ENCODE results near the gene CCDC88A.

CCDC88A gene

DNA sequence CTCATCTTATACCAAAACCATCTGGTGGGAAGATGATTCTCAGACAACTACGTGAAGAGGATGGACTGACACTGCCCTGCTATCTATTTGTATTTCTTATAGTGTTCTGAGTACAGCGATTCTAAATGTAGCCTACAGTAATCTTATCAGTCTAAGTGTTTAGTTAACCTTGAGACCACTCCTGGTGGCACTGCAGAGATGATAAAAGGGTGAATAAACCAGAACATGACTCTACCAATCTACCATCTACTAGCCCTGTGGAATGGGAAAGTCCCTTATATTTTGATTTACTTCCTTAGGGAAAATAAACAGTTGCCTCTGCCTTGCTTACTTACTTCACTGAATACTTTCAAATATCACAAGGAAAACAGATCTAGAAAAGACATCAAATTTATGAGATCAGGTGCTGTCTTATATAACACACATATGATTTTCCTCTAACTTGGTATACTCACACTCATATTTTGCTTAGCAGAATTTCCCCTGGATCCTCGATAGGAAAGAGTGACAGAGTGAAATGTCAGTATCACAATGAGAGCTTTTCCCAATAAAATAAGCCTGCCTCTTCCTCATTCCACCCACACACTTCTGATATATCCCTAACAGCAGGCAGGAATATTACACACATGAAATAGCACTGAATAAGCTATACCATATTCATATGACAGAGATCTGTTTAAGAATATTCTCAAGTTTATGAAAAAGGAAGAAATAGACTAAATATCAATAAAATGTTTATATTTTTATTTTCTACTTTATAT, 92.0 kb downstream of the CCDC88A start:
- DNase-seq (ENCODE audit: low spot score), result no peak
- TF ChIP-seq, protein P1, sequence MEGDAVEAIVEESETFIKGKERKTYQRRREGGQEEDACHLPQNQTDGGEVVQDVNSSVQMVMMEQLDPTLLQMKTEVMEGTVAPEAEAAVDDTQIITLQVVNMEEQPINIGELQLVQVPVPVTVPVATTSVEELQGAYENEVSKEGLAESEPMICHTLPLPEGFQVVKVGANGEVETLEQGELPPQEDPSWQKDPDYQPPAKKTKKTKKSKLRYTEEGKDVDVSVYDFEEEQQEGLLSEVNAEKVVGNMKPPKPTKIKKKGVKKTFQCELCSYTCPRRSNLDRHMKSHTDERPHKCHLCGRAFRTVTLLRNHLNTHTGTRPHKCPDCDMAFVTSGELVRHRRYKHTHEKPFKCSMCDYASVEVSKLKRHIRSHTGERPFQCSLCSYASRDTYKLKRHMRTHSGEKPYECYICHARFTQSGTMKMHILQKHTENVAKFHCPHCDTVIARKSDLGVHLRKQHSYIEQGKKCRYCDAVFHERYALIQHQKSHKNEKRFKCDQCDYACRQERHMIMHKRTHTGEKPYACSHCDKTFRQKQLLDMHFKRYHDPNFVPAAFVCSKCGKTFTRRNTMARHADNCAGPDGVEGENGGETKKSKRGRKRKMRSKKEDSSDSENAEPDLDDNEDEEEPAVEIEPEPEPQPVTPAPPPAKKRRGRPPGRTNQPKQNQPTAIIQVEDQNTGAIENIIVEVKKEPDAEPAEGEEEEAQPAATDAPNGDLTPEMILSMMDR (IDR thresholded peaks at IDR 0.05; ENCODE audit: extremely low read depth, missing control alignments), result no peak

DNA sequence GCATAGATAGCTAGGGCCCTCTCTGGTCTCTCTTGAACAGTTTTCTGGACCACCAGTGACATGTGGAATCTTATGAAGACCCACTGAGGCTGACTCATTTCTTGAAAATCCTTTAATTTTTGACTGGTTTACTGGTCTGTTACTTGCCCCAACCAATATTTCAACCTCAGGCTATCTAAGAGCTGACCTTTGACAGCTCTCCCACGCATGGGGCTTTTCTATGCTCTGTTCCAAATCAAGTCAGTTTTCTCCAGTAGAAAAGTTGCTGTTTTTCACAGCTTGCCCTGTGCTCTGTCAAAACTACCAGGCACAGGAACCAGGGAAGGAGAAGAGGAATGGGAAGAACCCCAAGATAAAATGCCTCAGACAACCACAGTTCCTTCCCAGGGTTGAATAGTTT, 104.7 kb downstream of the CCDC88A start:
- no peak for DNase-seq (ENCODE audit: low spot score)
- TF ChIP-seq, protein P1 (IDR thresholded peaks at IDR 0.05; ENCODE audit: extremely low read depth, missing control alignments), result no peak

- DNase-seq (ENCODE audit: low spot score), result peak; percentile 39
- TF ChIP-seq, protein P1 (IDR thresholded peaks at IDR 0.05; ENCODE audit: extremely low read depth, missing control alignments), result no peak
These were observed 108.2 kb downstream of the CCDC88A start for GRCh38 chr2:55311444-55311870.

- no peak for DNase-seq (ENCODE audit: low spot score)
These were observed 110.2 kb downstream of the CCDC88A start for GRCh38 chr2:55309446-55309845.

DNA sequence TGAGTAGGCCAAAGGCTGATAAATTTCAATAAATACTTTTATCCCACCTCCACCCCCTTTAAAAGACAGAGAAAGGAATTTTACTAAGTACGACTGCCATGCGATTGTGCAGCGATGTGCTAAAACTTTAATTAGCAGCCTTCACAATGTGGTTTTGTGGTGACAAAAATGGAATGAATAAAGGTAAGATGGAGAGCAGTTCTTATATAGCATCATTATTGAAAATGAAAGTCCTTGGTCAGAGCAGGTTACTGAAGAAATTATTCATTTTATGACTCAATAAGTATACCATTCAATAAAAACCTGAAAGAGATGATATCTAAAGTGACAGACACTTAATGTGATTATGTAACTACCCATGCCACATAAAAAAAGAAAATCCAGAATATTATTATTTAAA, 117.4 kb downstream of the CCDC88A start:
- peak; percentile 40 for DNase-seq (ENCODE audit: low spot score)

More at GRCh38 chr2:55309446-55309845, 110.2 kb downstream of the CCDC88A start:
- TF ChIP-seq, protein P1 (IDR thresholded peaks at IDR 0.05; ENCODE audit: extremely low read depth, missing control alignments), result no peak

GRCh38 chr2:55301277-55301676, 118.4 kb downstream of the CCDC88A start:
- no peak for DNase-seq (ENCODE audit: low spot score)

More for the DNA sequence above, 117.4 kb downstream of the CCDC88A start:
- TF ChIP-seq, protein P1 (IDR thresholded peaks at IDR 0.05; ENCODE audit: extremely low read depth, missing control alignments), result no peak

DNA sequence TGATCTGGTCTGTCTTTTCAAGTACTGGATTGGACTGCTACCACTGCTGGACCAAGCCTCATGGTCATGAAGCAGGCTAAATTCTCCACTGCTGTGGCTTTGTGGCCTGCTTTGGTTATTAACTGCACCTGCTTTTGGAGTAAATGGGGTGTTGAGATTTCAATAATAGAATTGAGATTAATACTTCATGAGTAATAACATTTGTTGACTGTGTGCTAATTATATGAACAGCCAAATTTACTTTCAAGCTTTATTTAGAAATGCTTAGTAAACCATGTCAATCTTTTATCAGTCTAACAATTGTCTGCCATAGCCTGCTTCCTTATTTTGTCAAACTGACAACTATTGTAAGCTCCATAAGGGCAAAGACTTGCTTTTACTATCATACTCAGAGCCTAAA, 123.3 kb downstream of the CCDC88A start:
- TF ChIP-seq, protein P1 (IDR thresholded peaks at IDR 0.05; ENCODE audit: extremely low read depth, missing control alignments), result no peak
- DNase-seq (ENCODE audit: low spot score), result no peak

More at GRCh38 chr2:55301277-55301676, 118.4 kb downstream of the CCDC88A start:
- TF ChIP-seq, protein P1 (IDR thresholded peaks at IDR 0.05; ENCODE audit: extremely low read depth, missing control alignments), result no peak

All from GM20000 (cell line).